Activated CD4-positive, alpha-beta T cell treated with anti-CD3 and anti-CD28 coated beads for 1 hour (primary cell): ENCODE data around the gene ARHGAP42.

ENCODE experiments used
- DNase-seq: peaks from one replicate; pipeline ENCODE4 v3.0.0-alpha.2; 2020

ARHGAP42 gene

DNA sequence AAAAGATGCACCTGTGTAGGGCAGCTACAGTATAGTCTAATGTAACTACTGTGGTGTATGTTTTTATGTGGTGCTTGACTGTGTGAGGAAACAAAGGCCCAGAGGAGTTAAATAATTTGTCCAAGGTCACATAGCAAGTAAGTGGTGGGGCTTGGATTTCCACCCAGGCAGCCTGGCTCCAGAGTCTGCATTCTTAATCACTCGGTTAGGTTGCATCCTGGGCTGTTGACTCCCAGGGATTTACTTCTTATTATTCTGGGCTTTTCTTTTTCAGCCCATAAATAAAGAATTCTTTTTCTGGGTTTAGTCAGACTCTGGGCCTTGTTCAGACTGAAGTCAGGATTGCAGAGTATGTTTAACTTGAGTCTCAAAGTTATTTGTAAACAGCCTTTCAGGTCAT is 82.1 kb downstream of the ARHGAP42 start:
- DNase-seq = no peak

DNA sequence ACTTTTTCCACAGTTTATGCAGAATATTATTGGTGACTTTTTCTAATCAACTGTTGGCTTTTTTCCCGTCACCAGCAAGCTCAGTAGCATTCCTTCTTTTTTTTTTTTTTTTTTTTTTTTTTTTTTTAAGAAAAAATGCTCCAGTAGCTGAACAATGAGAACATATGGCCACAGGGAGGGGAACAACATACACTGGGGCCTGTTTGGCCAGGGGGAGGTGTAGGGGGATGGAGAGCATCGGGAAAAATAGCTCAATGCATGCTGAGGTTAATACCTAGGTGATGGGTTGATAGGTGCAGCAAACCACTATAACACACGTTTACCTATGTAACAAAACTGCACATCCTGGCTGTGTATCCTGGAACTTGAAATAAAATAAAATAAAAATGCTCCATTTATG is 82.5 kb downstream of the ARHGAP42 start:
- DNase-seq = no peak

DNA sequence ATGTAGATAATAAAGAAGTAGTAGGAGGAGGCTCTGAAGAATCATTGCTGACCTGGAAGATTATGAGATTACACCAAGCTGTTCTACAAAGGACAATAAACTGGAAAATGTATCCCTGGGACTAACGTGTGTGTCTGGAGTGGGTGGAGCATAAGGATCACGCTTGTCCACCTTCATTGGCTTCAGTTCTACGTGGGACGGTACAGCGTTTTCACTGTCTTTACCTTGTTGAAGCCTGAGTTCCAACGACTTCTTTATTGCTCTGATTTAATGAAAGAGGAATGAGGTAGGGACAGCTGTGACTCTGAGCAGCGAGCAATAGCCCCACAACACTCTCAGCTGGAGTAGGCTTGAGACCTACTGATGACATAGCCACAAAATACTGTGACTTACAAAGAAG is 87.0 kb downstream of the ARHGAP42 start:
- DNase-seq = no peak

DNA sequence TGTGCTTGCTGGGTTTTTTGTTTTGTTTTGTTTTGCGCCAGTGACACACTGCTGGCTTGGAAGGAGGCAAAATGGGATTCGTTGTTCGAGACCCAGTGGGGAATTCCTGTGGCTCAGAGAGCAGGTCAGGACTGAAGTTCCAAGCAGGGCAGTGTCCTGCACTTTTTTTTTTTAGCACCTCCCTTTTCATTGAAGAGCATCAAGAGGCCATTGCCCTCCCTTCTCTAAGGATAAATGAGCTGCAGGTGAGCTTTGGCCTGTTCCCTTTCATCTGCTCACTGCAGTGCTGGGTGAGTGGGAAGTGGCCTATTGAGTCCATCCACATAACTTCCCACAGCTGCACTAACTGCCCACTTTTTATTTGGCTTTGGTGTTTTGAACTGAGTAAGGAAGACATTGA is 87.8 kb downstream of the ARHGAP42 start:
- no peak for DNase-seq

DNA sequence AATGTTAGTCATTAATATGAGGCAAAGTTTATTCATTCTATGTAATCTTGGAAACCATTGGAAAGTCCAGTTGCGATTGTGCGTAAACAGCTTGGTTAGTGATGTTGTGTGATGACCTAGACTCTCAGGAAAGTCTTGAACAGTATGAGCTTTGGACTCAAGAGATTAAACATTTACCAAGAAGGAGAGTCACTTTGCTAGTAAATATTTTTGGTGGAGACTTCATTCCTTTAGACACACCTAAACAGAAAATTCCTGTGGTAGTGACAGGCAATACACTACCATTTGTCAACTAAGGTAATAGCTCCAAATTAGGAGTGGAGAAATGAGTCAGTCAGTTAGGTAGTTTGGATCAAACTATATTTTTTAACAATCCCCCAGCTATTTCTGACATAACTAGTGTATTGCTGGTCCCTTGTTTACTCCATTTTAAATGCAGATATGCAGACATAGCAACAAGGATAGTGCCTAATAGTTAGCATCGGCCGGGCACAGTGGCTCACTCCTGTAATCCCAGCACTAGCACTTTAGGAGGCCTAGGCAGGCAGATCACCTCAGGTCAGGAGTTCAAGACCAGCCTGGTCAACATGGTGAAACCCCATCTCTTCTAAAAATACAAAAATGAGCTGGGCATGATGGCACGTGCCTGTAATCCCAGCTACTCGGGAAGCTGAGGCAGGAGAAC is 89.3 kb downstream of the ARHGAP42 start:
- DNase-seq = no peak

DNA sequence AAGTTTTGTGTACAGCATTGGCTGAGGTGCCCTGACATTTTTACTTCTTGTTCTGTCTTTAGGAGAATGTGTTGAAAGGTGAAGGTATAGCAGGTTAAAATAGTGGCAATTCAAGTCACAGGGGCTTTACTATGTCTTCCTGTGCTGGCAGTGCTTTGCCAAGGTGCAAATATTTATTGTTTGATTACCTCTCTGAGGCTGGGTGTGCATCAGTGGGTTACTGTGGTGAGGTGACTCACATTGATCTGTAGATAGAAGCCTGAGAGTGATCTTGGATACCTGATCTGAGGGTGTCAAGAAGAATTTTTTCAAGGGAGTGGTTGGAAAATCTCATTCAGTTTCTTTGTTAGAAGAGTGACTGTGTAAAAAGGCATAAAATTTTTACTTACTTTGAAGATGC is 90.0 kb downstream of the ARHGAP42 start:
- no peak for DNase-seq

DNA sequence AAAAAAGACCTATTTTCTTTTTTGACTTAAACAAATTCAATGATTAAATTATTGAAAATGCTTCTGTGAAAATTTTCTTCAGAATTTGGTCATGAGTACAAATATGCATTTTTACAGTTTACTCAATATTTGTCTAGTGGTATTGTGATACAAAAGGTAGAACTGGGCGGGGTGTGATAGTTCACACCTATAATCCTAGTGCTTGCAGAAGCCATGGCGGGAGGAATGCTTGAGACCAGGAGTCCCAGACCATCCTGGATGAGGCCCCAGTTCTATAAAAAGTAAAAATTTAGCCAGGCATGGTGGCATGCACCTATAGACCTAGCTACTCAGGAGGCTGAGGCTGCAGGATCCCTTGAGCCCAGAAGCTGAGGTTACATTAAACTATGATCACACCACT is 90.6 kb downstream of the ARHGAP42 start:
- DNase-seq = no peak

DNA sequence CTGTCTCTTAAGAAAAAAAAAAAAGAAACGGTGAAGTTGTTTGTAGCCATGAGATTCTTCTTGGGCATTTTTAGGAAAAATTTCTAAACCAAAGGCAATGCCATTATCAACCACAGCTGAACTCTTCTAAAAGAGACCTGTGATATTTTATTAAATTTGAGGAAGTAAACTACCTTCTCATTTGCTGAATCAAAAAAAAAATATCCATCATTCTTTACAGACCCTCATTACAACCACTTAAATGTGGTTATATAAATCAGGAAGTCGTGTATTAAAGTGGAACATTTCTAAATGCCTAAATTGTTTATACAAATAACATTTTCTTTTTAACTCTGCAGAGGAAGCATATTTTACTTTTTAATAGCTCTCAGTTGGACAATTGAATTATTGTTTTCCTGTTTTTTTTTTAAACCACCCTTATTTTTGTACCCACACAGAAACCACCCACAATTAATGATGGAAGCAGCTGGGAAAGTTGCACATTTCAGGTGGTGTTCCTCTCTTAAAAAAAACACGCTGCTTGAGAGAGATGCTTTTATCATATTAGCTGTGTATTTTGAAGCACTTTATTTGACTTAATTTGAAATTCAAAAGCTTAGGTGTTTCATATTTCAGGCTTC is 91.2 kb downstream of the ARHGAP42 start:
- DNase-seq = no peak

DNA sequence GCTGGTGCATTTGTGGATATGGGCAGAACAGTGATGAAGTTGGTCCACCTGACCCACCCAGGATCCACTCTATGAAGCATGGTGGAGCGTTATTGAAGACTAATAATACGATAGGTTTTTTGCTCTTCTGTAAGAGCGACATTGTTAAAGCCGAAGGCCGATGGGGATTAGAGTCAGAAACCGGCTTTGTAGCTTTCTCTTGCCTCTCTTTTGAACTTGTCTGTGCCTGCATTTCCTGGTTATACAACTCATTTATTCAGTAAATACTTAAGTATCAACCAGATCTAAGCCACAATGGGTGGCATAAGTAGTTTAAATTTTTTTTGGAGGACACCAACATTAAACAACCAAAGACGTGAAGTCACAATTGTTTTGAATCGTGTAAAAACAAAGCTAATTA is 93.4 kb downstream of the ARHGAP42 start:
- no peak for DNase-seq

DNA sequence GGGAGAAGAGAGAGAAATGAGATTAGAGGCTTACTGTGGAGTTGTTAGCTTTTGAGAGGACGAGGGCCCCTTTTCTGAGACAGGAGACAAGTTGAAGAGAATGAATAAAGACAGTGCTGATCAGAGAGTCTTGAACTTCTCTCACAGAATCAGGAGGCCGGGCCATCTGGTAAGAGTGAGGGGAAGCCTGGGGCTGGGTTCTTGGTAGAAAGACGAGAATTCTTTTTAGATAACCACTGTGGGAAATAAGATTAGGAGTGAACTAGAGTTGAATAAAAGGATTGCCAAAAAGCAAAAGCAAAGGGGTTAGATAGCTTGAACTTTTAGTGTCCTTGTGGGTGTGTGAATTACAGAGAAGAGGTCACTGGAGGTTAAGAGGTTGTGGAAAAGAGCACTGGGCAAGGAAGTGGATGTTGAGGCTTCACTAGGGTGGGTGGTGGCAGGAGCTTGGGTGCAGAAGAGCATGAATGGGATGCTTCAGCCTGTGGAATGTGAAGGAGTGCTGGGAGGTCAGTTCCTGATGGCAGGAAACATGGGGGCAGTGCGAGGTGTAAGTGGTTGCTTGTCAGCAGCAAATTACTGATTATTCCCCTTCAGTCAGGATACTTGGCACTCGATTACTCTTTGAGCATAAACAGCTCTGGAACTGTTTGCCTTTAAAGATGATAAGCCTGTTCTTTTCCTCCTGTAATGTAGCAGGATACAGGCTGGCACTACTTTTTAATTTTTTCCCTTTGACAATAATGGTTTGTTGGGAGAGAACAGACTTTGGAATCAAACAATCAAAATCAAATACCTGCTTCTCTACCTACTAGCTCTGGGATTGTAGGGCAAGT is 98.3 kb downstream of the ARHGAP42 start:
- no peak for DNase-seq

DNA sequence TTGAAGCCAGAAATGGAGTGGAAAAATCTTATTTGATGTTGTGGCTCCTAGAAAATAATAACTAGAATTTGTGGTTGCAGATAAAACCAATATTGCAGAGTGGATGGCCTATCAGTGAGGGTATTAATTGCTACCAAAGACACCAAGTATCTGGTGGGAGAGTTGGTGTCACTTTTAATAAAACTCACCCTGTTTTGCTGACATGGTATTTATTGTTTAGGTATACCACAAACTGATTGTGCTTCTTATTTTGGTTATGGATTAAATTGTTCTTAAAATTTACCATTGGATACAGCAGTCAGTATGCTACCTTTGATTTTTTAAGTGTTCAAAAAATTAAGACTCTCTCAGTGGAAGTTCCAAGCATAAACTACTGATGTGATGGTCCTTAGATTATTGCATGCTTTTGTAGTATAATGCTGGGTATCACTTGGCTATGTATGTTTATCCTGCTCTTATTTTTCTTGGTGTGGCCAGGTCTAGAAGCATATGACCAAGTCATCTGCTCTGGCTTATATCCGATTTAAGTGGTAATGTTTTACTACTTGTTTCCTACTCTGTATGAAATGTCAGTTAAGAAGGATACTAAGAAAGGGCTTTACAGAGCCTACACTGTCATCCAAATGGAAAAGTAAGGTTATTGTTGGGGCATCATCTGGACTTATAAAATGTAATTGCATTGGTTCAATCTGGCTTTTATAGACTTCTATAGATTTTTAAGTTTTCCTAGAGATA is 101.6 kb downstream of the ARHGAP42 start:
- DNase-seq = no peak

DNA sequence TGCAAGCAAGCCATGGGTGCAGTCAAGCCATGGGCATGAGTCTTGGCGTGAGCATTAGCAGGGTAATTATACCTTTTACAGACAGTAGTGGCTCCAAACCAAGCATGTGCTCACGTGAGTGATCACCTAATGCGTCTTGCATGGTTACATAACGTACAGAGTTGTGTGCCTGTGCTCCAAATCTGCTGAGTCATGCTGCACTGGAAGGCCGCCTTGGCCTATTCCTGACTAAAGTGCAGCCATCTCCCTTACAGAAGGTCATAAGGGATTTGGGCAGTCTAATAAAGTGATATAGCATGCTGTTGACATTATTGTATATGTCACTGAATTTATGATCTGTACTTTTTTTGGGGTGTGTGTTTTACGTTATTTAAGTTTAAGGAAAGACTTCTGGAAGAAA is 102.4 kb downstream of the ARHGAP42 start:
- no peak for DNase-seq

DNA sequence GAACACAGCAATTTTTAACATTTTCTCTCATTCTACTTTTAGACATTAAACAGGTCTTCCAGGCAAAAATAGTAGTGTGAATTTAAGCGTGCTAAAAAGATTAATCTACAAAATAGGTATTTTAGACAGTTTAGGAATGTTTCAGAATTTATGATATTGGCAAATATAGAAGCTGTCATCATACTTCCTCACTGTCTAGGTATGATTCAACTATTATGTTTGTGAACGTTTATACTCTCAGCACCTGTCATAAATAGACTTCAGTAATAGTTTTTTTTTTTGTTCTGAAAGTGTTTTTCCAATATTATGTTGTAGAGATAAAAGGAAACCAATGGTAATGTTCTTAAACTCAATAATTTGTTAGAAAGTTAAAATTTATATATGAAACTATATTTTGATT is 103.0 kb downstream of the ARHGAP42 start:
- no peak for DNase-seq

DNA sequence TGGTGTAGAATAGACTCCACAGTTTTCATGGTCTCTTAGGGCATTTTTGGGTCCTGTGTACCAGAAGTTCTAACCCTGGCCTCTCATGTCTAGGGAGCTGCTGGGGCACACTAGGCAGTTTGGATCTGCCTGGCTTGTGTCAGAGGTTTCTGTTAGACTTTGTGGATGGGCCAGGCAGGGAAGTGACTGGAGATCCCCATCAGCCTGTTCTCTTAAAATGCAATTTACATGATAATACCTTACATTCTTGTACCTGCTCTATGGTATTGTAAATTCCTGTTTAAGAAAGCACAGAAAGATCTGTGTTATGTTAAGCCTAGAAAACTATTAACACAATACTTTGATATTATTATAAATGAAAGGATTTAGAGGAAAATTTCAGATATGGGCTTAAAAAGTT is 104.0 kb downstream of the ARHGAP42 start:
- DNase-seq = no peak

DNA sequence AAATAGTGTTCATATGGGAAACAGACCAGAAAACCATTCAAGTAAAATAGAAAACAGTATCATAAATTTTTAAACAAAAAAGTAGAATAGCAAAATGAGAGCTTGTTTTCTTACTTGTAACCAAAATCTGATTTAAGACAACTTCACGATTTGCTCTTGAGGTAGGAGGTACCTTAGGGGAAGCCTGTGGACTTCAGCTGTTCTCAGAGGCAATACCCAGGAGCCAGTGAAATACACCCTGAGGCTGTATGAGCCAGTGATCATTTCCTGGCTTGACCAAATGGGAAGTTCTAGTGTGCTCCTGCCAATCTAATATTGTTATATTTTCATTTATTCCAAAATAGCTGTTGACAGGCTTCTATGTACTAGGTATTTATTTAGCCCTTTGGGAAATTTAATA is 104.8 kb downstream of the ARHGAP42 start:
- DNase-seq = no peak

DNA sequence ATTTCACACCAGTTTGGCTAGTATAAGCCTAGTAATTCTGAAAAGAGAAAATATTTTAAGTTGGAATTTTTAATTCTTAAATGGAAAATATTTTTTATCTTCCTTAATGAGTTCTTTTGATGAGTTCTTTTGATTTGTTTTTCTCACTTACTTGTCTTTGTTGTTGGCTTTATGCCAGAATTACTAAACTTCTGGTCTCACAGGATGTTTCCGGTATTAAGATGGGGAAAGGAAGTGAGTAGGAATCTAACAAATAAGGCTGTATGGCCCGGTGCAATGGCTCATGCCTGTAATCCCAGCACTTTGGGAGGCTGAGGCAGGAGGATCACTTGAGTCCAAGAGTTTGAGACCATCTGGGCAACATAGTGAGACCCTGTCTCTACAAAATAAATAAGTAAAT is 106.4 kb downstream of the ARHGAP42 start:
- DNase-seq = no peak

DNA sequence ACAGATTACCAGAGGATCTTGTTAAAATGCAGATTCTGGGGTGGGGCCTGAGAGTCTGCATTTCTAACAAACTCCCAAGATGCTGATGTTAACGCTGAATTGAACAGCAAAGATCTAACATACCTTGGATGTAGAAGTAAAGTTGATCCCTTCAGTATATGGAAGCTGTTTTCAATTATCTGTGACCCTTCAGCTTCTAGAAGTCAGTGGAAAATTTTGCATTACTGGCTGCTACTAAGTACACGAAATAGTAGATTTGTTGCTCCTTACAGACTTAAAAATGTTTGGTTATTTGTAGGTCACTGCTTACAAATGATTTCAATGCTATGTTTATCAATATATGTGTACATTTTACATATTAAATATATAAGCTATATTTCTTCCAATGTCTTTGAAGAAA is 107.4 kb downstream of the ARHGAP42 start:
- DNase-seq = no peak

DNA sequence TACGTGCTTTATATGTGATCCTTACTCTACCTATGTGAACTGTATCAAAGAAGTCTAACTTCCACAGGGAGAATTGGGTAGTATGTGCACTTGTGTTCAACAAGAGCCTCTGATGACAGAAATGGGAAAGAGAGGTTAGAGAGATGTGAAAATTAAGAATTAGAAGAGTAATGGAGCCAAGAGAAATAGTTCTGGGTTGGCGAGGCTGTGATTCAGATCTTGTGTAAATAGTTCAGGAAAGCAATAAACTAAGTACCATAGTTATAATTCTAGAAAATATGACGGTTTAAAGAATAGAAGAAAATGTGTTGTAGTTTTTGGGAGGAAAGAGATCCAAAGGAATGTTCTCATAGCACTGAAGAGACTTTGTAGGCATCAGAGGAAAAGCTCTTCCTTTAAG is 112.4 kb downstream of the ARHGAP42 start:
- no peak for DNase-seq

DNA sequence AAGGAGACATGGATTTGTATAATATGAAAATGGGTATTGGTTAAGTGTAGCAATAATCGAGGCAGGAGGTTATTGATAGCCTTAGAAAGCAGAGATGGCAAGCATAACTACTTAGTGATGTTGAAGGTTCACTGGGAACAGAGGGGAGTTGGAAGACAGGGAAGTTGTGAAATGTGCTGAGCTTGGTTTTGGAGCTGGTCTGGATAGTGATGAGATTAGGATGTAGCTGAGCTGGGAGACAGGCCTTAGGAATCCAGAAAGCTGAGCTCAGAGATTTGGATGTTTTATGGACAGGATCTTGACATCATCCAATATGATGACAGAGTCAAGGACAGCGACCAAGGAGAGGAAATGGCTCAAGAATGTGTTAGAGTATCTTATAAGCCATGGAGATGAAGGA is 113.1 kb downstream of the ARHGAP42 start:
- no peak for DNase-seq

DNA sequence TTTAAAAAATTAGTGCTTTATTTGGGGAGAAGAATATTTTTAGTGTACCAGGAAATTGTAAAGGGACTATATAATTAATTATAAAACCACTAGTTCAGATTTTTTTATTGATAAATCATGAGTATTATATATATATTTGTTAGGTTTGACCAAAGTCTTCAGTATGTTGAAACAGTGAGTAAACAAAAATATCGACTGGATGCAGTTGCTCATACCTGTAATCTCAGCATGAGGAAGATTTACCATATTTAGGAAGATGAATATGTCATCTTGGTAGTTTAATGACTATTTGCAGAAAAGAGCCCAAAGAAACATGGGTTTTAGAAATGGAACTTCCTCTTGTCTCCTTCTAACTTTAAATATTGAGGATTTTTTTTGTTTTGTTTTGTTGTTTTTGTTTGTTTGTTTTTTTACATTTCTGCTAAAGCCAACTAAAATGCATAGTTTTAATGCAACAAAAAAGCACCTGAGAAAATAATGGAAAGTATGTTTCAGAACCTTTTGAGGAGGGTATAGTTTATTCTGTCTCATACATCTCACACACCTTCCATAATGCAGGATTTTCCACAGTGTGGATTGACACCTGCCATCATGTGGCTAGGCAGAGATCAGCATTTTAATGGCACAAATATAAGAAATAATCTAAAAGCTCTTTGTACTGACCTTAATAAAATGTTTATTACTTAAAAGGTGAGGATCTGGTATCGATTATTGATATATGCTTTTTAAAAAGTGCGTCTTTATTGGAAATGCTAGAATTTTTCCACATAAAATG is 114.3 kb downstream of the ARHGAP42 start:
- no peak for DNase-seq

DNA sequence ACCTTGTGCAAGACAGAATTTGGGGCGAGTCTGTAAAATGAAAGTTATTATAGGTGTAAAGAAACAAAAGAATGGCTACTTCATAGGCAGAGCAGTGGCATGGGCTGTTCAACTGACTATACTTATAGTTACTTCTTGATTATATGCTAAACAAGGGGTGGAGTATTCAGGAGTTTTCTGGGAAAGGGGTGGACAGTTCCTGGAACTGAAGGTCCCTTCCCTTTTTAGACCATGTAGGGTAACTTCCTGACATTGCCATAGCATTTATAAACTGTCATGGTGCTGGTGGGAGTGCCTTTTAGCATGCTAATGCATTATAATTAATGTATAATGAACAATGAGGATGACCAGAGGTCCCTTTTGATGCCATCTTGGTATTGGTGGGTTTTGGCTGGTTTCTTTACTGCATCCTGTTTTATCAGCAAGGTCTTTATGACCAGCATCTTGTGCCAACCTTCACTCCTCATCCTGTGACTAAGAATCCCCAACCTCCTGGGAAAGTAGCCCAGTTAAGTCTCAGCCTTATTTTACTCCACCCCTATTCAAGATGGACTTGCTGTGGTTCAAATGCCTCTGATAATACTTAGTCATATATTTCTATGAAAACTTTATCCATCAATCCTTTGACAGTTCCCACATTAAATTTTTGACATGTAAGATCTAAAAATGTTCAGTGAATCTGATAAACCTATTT is 118.6 kb downstream of the ARHGAP42 start:
- DNase-seq = no peak

DNA sequence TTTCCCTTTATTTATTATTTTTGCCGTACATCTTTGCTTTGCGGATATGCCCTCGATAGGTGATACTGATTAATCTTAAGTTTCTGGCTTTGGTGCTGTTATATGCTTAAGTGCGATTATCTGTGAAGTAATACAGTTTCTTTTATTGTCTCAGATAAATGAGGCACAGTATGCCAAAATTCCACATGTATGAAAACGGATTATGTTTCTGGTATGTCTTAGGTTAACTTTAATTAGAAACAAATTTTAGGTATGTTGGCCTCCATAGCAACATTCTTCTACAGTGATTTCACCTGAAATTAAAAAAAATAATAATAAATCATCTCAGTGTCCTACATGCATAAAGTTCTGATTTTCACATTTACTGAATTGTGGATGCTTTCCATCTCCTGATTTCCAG is 119.2 kb downstream of the ARHGAP42 start:
- DNase-seq = no peak
